Measurements from ENCODE around the gene KRT84. TPM values are rescaled to one million over a fixed set of nuclear protein-coding genes. Genes with fewer than 3 reads are reported as not detected.

The KRT84 gene
- total and polyA plus RNA-seq, 4 donors, result not detected

DNA sequence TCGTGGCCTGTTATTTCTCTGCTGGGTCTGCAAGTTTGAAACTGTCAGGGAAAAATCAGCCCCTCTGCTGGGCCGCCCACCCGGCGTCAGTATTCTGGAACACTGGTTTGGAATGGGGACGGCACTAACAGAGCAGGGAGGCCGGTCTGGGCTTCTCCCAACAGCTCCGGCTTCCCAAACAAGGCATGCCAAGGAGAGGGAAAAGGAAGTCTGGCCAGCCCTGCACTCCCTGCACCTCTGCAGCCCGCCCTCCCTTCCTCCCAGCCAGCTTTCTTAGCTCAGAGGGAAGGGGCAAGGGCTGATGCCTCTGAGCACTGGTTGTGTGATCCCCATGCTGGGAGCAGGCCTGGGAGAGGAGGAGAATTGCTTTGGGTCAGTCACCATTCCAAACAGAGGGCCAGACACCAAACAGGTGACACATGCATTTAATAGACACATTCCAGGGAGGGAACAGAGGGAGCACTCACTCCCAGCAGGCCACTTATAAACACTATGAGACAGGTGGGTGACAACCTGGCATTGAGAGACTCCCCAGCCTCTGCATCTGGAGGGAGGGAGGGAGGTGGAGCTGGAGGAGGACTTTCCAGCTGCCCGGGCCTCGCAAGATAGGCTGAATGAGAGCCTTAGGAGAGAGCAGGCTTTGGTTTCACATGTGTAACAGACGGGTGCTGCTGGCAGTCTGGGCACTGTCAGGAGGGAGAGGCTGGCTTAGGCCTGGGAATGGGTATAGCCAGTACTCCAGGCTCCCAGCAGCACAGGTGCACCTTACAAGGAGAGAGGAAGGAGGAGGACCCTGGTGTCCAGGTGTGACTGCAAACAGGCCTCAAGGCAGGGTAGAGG is 38.4 kb upstream of the KRT84 start:
- no peaks in the 10 kb centered on the region for H3K9me3 ChIP-seq (ENCODE audit: control insufficient read depth in 4 of 4, insufficient read depth in 3 of 4, low read length in 3 of 4)
- DNase-seq (peak; percentile 29 to 62 (median 35)), ATAC-seq (ENCODE audit: insufficient read depth, low FRiP score) (no peak)
- 64 to 79% methylated on average over 11 of the region's 11 CpGs for WGBS, 2 donors
- H3K27me3 ChIP-seq (ENCODE audit: control insufficient read depth in 3 of 3, insufficient read depth in 3 of 3, low read length in 2 of 3), result no peaks in the 10 kb centered on the region
- TF ChIP-seq, protein P1, sequence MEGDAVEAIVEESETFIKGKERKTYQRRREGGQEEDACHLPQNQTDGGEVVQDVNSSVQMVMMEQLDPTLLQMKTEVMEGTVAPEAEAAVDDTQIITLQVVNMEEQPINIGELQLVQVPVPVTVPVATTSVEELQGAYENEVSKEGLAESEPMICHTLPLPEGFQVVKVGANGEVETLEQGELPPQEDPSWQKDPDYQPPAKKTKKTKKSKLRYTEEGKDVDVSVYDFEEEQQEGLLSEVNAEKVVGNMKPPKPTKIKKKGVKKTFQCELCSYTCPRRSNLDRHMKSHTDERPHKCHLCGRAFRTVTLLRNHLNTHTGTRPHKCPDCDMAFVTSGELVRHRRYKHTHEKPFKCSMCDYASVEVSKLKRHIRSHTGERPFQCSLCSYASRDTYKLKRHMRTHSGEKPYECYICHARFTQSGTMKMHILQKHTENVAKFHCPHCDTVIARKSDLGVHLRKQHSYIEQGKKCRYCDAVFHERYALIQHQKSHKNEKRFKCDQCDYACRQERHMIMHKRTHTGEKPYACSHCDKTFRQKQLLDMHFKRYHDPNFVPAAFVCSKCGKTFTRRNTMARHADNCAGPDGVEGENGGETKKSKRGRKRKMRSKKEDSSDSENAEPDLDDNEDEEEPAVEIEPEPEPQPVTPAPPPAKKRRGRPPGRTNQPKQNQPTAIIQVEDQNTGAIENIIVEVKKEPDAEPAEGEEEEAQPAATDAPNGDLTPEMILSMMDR (IDR thresholded peaks at IDR 0.05; ENCODE audit: control extremely low read depth, extremely low read depth), result no peak
- H3K27ac ChIP-seq (ENCODE audit: low read depth in 1 of 2, low read length in 1 of 2), result peak overlapping the region in 1 of 2 donors; percentile 68
- peaks cover 0 to 13% (median 0%) of the 10 kb centered on the region in 5 donors for H3K4me1 ChIP-seq (ENCODE audit: control insufficient read depth in 5 of 5, insufficient read depth in 5 of 5, low read length in 5 of 5)
- no peaks in the 10 kb centered on the region for H3K36me3 ChIP-seq (ENCODE audit: control insufficient read depth in 4 of 4, insufficient read depth in 4 of 4, low read length in 4 of 4)
- no peak overlapping the region for H3K9ac ChIP-seq (ENCODE audit: insufficient read depth in 1 of 2, low read length in 2 of 2)
- H3K4me3 ChIP-seq, result no peak overlapping the region

DNA sequence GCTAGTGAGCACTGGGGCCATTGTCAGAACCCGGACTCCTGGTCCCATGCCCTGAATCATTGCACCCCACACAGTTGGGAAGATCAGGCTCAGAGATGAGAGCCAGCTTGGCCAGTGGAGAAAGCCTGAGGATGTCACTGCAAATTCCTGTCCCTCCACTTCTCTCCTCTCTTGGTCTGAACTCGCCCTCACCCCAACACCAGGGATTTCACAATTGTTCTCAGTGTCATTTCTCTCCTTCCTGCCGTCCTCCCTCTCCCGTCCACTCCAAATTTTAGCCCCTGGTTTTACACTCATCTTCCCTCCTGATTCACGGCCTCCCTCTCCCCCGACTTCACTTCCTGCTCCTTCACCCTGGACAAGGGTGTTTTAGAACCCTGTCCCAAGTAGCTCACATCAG is 37.6 kb upstream of the KRT84 start:
- H3K4me3 ChIP-seq, result no peak overlapping the region
- H3K27ac ChIP-seq (ENCODE audit: low read depth in 1 of 2, low read length in 1 of 2), result peak overlapping the region in 1 of 2 donors; percentile 68
- peak overlapping the region in 1 of 2 donors; percentile 44 for H3K9ac ChIP-seq (ENCODE audit: insufficient read depth in 1 of 2, low read length in 2 of 2)
- H3K9me3 ChIP-seq (ENCODE audit: control insufficient read depth in 4 of 4, insufficient read depth in 3 of 4, low read length in 3 of 4), result no peaks in the 10 kb centered on the region
- H3K4me1 ChIP-seq (ENCODE audit: control insufficient read depth in 5 of 5, insufficient read depth in 5 of 5, low read length in 5 of 5), result peaks cover 0 to 13% (median 0%) of the 10 kb centered on the region in 5 donors
- TF ChIP-seq, protein P1 (IDR thresholded peaks at IDR 0.05; ENCODE audit: control extremely low read depth, extremely low read depth), result no peak
- H3K27me3 ChIP-seq (ENCODE audit: control insufficient read depth in 3 of 3, insufficient read depth in 3 of 3, low read length in 2 of 3), result no peaks in the 10 kb centered on the region
- no peaks in the 10 kb centered on the region for H3K36me3 ChIP-seq (ENCODE audit: control insufficient read depth in 4 of 4, insufficient read depth in 4 of 4, low read length in 4 of 4)
- DNase-seq (peak; percentile 30 to 66 (median 36)), ATAC-seq (ENCODE audit: insufficient read depth, low FRiP score) (peak; percentile 24)
- WGBS, 2 donors, result 58 to 62% methylated on average over 6 of the region's 6 CpGs

DNA sequence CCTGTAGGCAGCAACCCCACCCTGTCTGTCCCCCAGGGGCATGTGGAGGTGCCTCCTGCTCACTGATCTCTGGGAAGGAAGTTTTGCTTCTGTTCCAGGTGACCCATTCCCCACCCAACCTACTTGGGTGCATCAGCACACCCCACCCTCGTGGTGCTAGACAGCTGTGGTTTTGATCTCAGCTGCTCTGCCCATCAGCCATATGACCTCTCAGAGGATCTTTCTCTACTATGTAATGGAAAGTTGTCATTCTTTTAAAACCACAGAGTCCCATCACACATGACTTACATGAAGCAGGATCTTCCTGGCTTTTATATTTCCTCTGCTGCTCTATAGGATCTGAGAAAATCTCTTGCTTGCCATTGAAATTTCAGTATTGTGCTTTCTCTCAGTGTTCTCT is 34.2 kb upstream of the KRT84 start:
- Histone ChIP-seq H3K36me3 (ENCODE audit: control insufficient read depth in 4 of 4, insufficient read depth in 4 of 4, low read length in 4 of 4) (no peaks in the 10 kb centered on the region), H3K4me3 (no peak overlapping the region), H3K27ac (ENCODE audit: low read depth in 1 of 2, low read length in 1 of 2) (no peak overlapping the region), H3K9me3 (ENCODE audit: control insufficient read depth in 4 of 4, insufficient read depth in 3 of 4, low read length in 3 of 4) (no peaks in the 10 kb centered on the region), H3K4me1 (ENCODE audit: control insufficient read depth in 5 of 5, insufficient read depth in 5 of 5, low read length in 5 of 5) (peaks cover 0 to 13% (median 3%) of the 10 kb centered on the region in 5 donors), H3K27me3 (ENCODE audit: control insufficient read depth in 3 of 3, insufficient read depth in 3 of 3, low read length in 2 of 3) (no peaks in the 10 kb centered on the region), H3K9ac (ENCODE audit: insufficient read depth in 1 of 2, low read length in 2 of 2) (no peak overlapping the region)
- TF ChIP-seq, protein P1 (IDR thresholded peaks at IDR 0.05; ENCODE audit: control extremely low read depth, extremely low read depth), result no peak
- ATAC-seq (ENCODE audit: insufficient read depth, low FRiP score), result no peak
- DNase-seq, result no peak
- WGBS, 2 donors, result 54 to 63% methylated on average over 1 of the region's 1 CpG
